ENCODE measurements around the gene CRISPLD2. TPM values are rescaled to one million over a fixed set of nuclear protein-coding genes. Genes with fewer than 3 reads are reported as not detected.

Gene CRISPLD2
- total RNA-seq, 1 donor = 40.2 TPM

GRCh38 chr16:84845496-84846002 is 25.8 kb downstream of the CRISPLD2 start:
- Histone ChIP-seq H3K4me3 (ENCODE audit: insufficient read depth, low read length) (no peak overlapping the region), H3K4me2 (ENCODE audit: insufficient read depth, low read length) (no peak overlapping the region), H3K4me1 (ENCODE audit: insufficient read depth, low read length) (peaks cover 8% of the 10 kb centered on the region), H3K27ac (ENCODE audit: low read depth, low read length) (no peak overlapping the region), H4K20me1 (ENCODE audit: insufficient read depth, low read length) (no peaks in the 10 kb centered on the region), H3K9me3 (ENCODE audit: low read depth, low read length) (no peaks in the 10 kb centered on the region), H3K79me2 (ENCODE audit: insufficient read depth, low read length) (no peaks in the 10 kb centered on the region), H2AFZ (ENCODE audit: low read length) (no peak overlapping the region), H3K36me3 (ENCODE audit: insufficient read depth, low read length) (peaks cover 6% of the 10 kb centered on the region), H3K27me3 (ENCODE audit: insufficient read depth, low read length) (no peaks in the 10 kb centered on the region)
- TF ChIP-seq CTCF (IDR thresholded peaks at IDR 0.05; ENCODE audit: extremely low read depth, low read depth, low read length) = no peak
- peak; percentile 53 for DNase-seq (ENCODE audit: insufficient read length, low spot score, missing footprints)

- H4K20me1 ChIP-seq (ENCODE audit: insufficient read depth, low read length) = no peaks in the 10 kb centered on the region
- peaks cover 24% of the 10 kb centered on the region for H3K4me1 ChIP-seq (ENCODE audit: insufficient read depth, low read length)
- H3K27me3 ChIP-seq (ENCODE audit: insufficient read depth, low read length) = no peaks in the 10 kb centered on the region
- no peak overlapping the region for H3K27ac ChIP-seq (ENCODE audit: low read depth, low read length)
- H3K4me3 ChIP-seq (ENCODE audit: insufficient read depth, low read length) = no peak overlapping the region
- H2AFZ ChIP-seq (ENCODE audit: low read length) = peak overlapping the region; percentile 49
- peak; percentile 61 for DNase-seq (ENCODE audit: insufficient read length, low spot score, missing footprints)
- no peak for TF ChIP-seq CTCF (IDR thresholded peaks at IDR 0.05; ENCODE audit: extremely low read depth, low read depth, low read length)
- H3K79me2 ChIP-seq (ENCODE audit: insufficient read depth, low read length) = no peaks in the 10 kb centered on the region
- H3K36me3 ChIP-seq (ENCODE audit: insufficient read depth, low read length) = peaks cover 6% of the 10 kb centered on the region
- H3K4me2 ChIP-seq (ENCODE audit: insufficient read depth, low read length) = peak overlapping the region; percentile 9
- H3K9me3 ChIP-seq (ENCODE audit: low read depth, low read length) = no peaks in the 10 kb centered on the region
Observed at GRCh38 chr16:84847564-84848355, 28.0 kb downstream of the CRISPLD2 start.

GRCh38 chr16:84848986-84849634 is 29.3 kb downstream of the CRISPLD2 start:
- no peak for DNase-seq (ENCODE audit: insufficient read length, low spot score, missing footprints)
- Histone ChIP-seq H3K36me3 (ENCODE audit: insufficient read depth, low read length) (peaks cover 6% of the 10 kb centered on the region), H4K20me1 (ENCODE audit: insufficient read depth, low read length) (no peaks in the 10 kb centered on the region), H3K4me3 (ENCODE audit: insufficient read depth, low read length) (no peak overlapping the region), H3K9me3 (ENCODE audit: low read depth, low read length) (no peaks in the 10 kb centered on the region), H2AFZ (ENCODE audit: low read length) (no peak overlapping the region), H3K79me2 (ENCODE audit: insufficient read depth, low read length) (no peaks in the 10 kb centered on the region), H3K4me1 (ENCODE audit: insufficient read depth, low read length) (peaks cover 25% of the 10 kb centered on the region), H3K4me2 (ENCODE audit: insufficient read depth, low read length) (no peak overlapping the region), H3K27ac (ENCODE audit: low read depth, low read length) (no peak overlapping the region), H3K27me3 (ENCODE audit: insufficient read depth, low read length) (no peaks in the 10 kb centered on the region)
- TF ChIP-seq CTCF (IDR thresholded peaks at IDR 0.05; ENCODE audit: extremely low read depth, low read depth, low read length) = no peak

GRCh38 chr16:84849751-84850150 is 30.0 kb downstream of the CRISPLD2 start:
- peaks cover 31% of the 10 kb centered on the region for H3K4me1 ChIP-seq (ENCODE audit: insufficient read depth, low read length)
- H3K36me3 ChIP-seq (ENCODE audit: insufficient read depth, low read length) = peaks cover 6% of the 10 kb centered on the region
- no peaks in the 10 kb centered on the region for H4K20me1 ChIP-seq (ENCODE audit: insufficient read depth, low read length)
- no peak overlapping the region for H3K4me3 ChIP-seq (ENCODE audit: insufficient read depth, low read length)
- no peak overlapping the region for H3K27ac ChIP-seq (ENCODE audit: low read depth, low read length)
- no peak for DNase-seq (ENCODE audit: insufficient read length, low spot score, missing footprints)
- no peak overlapping the region for H3K4me2 ChIP-seq (ENCODE audit: insufficient read depth, low read length)
- H3K27me3 ChIP-seq (ENCODE audit: insufficient read depth, low read length) = no peaks in the 10 kb centered on the region
- H2AFZ ChIP-seq (ENCODE audit: low read length) = no peak overlapping the region
- H3K79me2 ChIP-seq (ENCODE audit: insufficient read depth, low read length) = no peaks in the 10 kb centered on the region
- no peaks in the 10 kb centered on the region for H3K9me3 ChIP-seq (ENCODE audit: low read depth, low read length)
- no peak for TF ChIP-seq CTCF (IDR thresholded peaks at IDR 0.05; ENCODE audit: extremely low read depth, low read depth, low read length)
